ENCODE results near the gene FURIN.
"Not testable (repeated sequence)": the region's sequence is repeated elsewhere in the genome, so short reads cannot be mapped to it uniquely, and the experiment has no call there.

Gene FURIN

GRCh38 chr15:90907051-90907660 is 38.8 kb downstream of the FURIN start:
- no peak for DNase-seq
- in situ Hi-C loops (cut with HindIII; ENCODE audit: low pct_ligation_motif_present, low pct_unique_long_range_greater_than_20kb, low sequenced_read_pairs) = no loop called here

DNA sequence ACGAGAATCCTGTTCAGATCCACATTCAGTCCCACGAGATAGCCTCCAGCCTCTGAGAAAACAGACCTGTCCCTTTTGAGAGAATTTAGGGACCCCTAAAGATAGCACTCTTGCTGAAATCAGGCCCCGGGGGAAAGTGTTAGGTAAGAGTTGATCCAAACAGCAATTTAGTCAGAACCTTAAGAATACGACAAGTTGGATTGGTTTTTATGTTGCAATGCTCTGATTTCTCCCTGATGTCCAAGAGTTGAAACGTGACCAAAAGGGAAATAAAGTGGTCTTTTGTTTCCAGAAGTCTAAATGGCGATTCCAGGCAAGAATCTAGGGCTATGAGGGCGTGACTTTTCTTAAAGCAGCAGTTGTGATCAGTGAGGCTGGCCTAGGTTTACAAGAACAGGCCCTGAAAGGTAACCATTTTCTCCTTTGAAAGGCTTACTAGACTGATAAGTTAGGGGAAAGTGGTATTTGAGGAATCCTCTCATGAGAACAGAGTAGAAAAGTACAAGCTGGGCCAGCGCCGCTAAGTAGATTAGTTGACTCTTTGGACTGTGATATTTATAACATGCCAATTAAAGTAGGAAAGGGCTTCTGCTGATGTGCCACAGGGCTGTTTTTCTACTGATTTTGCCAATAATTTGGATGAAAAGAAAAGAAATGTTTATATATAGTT is 39.6 kb downstream of the FURIN start:
- in situ Hi-C loops (cut with HindIII; ENCODE audit: low pct_ligation_motif_present, low pct_unique_long_range_greater_than_20kb, low sequenced_read_pairs) = no loop called here
- no peak for DNase-seq

GRCh38 chr15:90909449-90909848 is 41.1 kb downstream of the FURIN start:
- DNase-seq; in situ Hi-C loops (cut with HindIII; ENCODE audit: low pct_ligation_motif_present, low pct_unique_long_range_greater_than_20kb, low sequenced_read_pairs): not testable (repeated sequence)

DNA sequence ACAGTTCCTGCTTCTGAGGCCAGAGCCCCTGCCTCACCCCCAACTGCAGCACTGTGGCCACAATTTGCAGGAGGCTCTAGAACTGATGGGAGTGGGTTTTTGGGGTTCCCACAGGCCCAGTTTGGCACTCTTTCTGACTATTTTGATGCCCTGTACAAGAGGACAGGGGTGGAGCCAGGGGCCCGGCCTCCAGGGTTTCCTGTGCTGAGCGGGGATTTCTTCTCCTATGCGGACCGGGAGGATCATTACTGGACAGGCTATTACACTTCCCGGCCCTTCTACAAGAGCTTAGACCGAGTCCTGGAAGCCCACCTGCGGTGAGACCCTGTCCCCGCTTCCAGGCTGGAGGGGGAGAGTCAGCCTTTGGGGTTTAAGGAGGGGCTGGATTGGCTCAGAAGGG is 41.6 kb downstream of the FURIN start:
- in situ Hi-C loops (cut with HindIII; ENCODE audit: low pct_ligation_motif_present, low pct_unique_long_range_greater_than_20kb, low sequenced_read_pairs) = no loop called here
- no peak for DNase-seq

DNA sequence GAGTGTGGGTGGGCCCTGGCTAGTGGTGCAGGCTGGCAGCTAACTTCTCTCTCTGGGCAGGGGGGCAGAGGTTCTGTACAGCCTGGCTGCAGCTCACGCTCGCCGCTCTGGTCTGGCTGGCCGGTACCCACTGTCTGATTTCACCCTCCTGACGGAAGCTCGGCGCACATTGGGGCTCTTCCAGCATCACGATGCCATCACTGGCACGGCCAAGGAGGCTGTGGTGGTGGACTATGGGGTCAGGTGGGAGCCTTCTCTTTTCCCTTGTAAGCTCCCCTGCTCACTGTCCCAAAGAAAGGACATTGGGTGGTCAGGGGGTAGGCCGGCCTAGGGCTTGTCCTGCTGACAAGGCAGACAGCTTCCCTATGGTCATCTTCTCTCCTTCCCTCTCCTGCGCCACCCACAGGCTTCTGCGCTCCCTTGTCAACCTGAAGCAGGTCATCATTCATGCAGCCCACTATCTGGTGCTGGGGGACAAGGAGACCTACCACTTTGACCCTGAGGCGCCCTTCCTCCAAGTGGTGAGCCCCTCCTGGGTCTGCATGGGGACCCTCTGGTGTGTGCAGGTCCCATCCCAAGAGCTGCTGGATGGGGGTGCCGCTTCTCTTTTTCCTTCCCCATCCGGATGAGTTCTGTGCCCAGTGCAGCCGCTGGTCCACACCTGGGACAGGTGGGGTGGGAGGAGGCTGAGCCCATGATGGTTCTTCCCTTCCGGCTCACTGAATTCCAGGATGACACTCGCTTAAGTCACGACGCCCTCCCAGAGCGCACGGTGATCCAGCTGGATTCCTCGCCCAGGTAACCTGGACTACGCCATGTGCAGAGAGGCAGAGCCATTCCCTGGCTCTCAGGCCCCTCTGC is 42.3 kb downstream of the FURIN start:
- DNase-seq = no peak
- in situ Hi-C loops (cut with HindIII; ENCODE audit: low pct_ligation_motif_present, low pct_unique_long_range_greater_than_20kb, low sequenced_read_pairs) = no loop called here

DNA sequence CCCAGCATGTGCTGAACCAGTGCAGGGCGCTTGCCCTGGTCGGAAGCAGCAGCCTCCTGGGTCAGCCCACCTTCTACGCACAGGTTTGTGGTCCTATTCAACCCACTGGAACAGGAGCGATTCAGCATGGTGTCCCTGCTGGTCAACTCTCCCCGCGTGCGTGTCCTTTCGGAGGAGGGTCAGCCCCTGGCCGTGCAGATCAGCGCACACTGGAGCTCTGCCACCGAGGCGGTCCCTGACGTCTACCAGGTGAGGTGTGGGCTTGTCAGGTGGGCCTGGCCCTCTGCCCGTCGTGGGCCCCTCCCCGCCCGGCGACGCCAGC is 42.9 kb downstream of the FURIN start:
- DNase-seq = no peak
- in situ Hi-C loops (cut with HindIII; ENCODE audit: low pct_ligation_motif_present, low pct_unique_long_range_greater_than_20kb, low sequenced_read_pairs) = no loop called here

DNA sequence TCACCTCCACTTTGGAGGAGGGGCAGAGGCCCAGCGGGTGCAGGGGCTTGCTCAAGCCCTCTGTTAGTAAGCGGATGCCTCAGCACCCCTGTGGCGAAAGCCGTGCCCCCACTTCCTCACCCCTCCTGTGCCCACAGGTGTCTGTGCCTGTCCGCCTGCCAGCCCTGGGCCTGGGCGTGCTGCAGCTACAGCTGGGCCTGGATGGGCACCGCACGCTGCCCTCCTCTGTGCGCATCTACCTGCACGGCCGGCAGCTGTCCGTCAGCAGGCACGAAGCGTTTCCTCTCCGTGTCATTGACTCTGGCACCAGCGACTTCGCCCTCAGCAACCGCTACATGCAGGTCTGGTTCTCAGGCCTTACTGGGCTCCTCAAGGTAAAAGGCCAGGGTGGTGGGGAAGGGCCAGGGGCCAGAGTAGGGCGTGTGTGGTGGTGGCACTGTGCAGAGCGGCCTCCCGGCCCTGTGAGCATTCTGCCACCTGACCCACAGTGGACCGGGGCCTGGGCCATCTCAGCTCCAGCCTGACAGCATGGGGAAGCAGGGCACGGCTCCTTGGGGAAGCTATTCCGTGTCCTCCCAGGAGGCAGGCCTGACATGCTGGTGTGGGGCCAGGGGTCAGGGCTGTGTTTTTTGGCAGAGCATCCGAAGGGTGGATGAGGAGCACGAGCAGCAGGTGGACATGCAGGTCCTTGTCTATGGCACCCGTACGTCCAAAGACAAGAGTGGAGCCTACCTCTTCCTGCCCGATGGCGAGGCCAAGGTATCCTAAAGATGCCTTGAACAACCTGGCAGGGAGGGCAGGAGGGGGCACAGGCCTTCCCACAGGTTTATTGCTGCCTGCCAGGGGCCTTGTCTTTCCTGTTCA is 43.8 kb downstream of the FURIN start:
- in situ Hi-C loops (cut with HindIII; ENCODE audit: low pct_ligation_motif_present, low pct_unique_long_range_greater_than_20kb, low sequenced_read_pairs) = no loop called here
- no peak for DNase-seq

DNA sequence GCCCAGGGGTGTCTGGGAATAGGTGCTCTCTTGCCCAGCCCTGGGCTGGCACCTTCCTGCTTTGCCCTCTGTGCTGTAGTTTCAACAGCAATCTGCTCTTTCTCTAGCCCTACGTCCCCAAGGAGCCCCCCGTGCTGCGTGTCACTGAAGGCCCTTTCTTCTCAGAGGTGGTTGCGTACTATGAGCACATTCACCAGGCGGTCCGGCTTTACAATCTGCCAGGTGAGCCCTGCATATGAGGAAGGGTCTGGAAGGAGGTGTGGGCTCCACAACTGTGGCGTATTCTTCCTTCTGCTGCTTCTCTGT is 44.3 kb downstream of the FURIN start:
- no peak for DNase-seq
- in situ Hi-C loops (cut with HindIII; ENCODE audit: low pct_ligation_motif_present, low pct_unique_long_range_greater_than_20kb, low sequenced_read_pairs) = no loop called here

GRCh38 chr15:90913398-90913944 is 45.1 kb downstream of the FURIN start:
- in situ Hi-C loops (cut with HindIII; ENCODE audit: low pct_ligation_motif_present, low pct_unique_long_range_greater_than_20kb, low sequenced_read_pairs) = no loop called here
- no peak for DNase-seq

DNA sequence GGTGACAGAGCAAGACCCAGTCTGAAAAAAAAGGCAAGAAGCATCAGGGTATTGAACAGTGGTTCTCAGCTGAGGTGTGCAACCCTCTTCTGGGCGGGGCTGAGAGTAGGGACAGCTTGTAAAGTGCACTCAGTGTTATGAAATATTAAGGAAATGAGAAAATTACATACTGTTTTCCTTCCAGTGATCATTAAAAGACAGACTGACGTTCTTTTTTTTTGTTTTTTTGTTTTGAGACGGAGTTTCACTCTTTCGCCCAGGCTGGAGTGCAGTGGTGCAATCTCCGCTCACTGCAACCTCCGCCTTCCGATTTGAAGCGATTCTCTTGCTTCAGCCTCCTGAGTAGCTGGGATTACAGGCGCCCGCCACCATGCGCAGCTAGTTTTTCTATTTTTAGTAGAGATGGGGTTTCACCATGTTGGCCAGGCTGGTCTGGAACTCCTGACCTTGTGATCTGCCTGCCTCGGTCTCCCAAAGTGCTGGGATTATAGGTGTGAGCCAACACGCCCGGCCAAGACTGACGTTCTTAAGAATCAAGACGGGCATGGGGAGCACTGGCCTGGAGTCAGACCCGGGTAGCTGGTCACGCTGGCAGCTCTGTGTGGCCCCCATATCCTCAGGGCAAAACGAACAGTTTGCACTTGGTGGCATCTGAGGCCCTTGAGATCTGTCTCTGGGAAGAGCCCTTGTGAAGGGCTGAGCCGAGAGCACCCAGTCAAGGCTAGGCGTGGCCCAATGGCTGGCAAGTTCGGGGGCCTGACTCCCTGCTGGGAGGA is 46.1 kb downstream of the FURIN start:
- in situ Hi-C loops (cut with HindIII; ENCODE audit: low pct_ligation_motif_present, low pct_unique_long_range_greater_than_20kb, low sequenced_read_pairs) = no loop called here
- DNase-seq = no peak

GRCh38 chr15:90915216-90915807 is 46.9 kb downstream of the FURIN start:
- no peak for DNase-seq
- in situ Hi-C loops (cut with HindIII; ENCODE audit: low pct_ligation_motif_present, low pct_unique_long_range_greater_than_20kb, low sequenced_read_pairs) = no loop called here

DNA sequence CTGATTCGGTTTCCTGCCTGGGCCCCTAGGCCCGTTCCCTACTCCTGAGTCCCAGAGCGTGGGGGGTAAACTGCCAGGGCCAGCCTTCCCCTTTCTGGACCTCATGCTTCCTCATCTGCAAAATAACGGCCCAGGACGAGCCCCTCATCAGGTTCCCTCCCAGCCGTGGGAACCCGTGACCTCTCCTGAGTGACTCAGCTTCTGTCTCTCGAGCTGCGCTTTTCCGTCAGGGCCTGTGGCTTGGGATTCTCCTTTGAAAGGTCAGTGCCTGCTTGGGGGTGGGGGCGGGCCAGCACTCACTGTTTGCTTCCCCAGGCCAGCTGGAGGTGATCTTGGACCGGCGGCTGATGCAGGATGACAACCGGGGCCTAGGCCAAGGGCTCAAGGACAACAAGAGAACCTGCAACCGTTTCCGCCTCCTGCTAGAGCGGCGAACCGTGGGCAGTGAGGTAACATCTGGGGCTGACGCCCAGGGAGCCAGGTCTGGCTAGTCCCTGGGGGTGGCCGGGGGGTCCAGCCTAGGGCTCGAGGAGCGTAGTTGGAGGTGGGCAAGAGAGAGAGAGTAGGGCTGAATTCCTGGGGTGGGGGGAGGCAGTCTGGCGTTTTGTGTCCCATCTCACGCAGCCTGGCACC is 47.5 kb downstream of the FURIN start:
- DNase-seq = no peak
- in situ Hi-C loops (cut with HindIII; ENCODE audit: low pct_ligation_motif_present, low pct_unique_long_range_greater_than_20kb, low sequenced_read_pairs) = no loop called here

- in situ Hi-C loops (cut with HindIII; ENCODE audit: low pct_ligation_motif_present, low pct_unique_long_range_greater_than_20kb, low sequenced_read_pairs) = no loop called here
- no peak for DNase-seq
Observed at GRCh38 chr15:90916461-90916860, 48.1 kb downstream of the FURIN start.

- in situ Hi-C loops (cut with HindIII; ENCODE audit: low pct_ligation_motif_present, low pct_unique_long_range_greater_than_20kb, low sequenced_read_pairs) = no loop called here
- no peak for DNase-seq
Observed at GRCh38 chr15:90917569-90917968, 49.2 kb downstream of the FURIN start.

DNA sequence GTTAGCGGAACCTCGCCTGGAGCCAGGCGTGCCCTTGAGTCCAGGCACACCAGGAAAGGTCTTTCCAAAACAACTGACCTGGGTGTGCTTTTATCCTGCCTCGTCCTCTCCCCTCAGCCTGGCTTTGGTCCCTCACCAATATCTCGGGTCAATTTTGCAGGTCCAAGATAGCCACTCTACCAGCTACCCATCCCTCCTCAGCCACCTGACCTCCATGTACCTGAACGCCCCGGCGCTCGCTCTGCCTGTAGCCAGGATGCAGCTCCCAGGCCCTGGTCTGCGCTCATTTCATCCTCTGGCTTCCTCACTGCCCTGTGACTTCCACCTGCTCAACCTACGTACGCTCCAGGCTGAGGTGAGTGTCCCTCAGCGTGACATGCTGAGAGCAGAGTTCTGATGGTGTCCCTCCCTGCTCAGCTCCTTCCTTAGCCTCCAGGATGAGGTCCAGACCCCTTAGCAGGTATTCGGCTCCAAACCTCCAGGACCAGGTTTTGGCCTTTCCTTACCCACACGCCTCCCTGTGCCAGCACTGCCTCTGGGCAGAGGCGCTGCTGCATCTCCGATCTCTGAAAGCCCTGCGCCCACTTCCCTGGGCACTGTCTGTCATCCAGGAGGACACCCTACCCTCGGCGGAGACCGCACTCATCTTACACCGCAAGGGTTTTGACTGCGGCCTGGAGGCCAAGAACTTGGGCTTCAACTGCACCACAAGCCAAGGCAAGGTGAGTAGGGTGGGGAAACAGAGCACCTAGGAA is 49.8 kb downstream of the FURIN start:
- in situ Hi-C loops (cut with HindIII; ENCODE audit: low pct_ligation_motif_present, low pct_unique_long_range_greater_than_20kb, low sequenced_read_pairs) = no loop called here
- no peak for DNase-seq

- in situ Hi-C loops (cut with HindIII; ENCODE audit: low pct_ligation_motif_present, low pct_unique_long_range_greater_than_20kb, low sequenced_read_pairs) = no loop called here
- DNase-seq = no peak
Observed at GRCh38 chr15:90918835-90919234, 50.4 kb downstream of the FURIN start.

GRCh38 chr15:90921887-90922286 is 53.5 kb downstream of the FURIN start:
- no peak for DNase-seq
- in situ Hi-C loops (cut with HindIII; ENCODE audit: low pct_ligation_motif_present, low pct_unique_long_range_greater_than_20kb, low sequenced_read_pairs) = no loop called here

All from ACHN (cell line).